MM.1S (cell line): ENCODE results near the gene PTPRG.

Experiments
- EZH2phosphoT487 ChIP-seq: fragments of 300-600 bp; sonication (generic); IDR thresholded peaks from 2 replicates; pipeline ENCODE4 v1.6.1; 2018; ENCODE audit warnings: antibody characterized with exemption, low read length
- TF ChIP-seq, protein P1 (sequence below): fragments of 300-600 bp; sonication (generic); IDR thresholded peaks from 2 replicates; pipeline ENCODE4 v1.5.1; 2016; ENCODE audit warnings: antibody characterized with exemption, low read length, mixed read lengths

GRCh38 chr3:61828880-61829721, 267.7 kb downstream of the PTPRG start:
- TF ChIP-seq, protein P1, sequence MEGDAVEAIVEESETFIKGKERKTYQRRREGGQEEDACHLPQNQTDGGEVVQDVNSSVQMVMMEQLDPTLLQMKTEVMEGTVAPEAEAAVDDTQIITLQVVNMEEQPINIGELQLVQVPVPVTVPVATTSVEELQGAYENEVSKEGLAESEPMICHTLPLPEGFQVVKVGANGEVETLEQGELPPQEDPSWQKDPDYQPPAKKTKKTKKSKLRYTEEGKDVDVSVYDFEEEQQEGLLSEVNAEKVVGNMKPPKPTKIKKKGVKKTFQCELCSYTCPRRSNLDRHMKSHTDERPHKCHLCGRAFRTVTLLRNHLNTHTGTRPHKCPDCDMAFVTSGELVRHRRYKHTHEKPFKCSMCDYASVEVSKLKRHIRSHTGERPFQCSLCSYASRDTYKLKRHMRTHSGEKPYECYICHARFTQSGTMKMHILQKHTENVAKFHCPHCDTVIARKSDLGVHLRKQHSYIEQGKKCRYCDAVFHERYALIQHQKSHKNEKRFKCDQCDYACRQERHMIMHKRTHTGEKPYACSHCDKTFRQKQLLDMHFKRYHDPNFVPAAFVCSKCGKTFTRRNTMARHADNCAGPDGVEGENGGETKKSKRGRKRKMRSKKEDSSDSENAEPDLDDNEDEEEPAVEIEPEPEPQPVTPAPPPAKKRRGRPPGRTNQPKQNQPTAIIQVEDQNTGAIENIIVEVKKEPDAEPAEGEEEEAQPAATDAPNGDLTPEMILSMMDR, result no peak
- TF ChIP-seq EZH2phosphoT487, result no peak
